ENCODE data around the gene S100A3. TPM values are rescaled to one million over a fixed set of nuclear protein-coding genes. Genes with fewer than 3 reads are reported as not detected.

Gene S100A3
- polyA plus RNA-seq, 1 donor (not counting 4 experiments of a cell fraction or from before 2014, with no cell fraction given): 15.1 TPM

DNA sequence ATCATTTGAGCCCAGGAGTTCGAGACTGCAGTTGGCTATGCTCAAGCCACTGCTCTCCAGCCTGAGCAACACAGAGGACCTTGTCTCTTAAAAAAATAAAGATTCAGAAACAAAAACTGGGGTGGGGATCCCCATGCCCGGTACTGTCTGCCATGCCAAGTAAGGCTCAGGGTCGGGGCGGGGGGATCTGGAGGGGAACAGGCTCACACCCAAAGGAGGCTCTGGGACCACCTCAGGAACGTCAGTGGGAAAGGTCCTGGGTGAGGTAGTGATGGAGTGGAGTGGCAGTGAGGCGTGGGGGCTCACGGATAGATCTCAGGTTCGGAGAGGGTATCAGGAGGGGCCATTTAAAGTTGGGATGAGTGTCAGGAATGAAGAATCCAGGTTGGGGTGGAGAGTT is 2.7 kb downstream of the S100A3 start:
- Histone ChIP-seq H2AFZ (ENCODE audit: control insufficient read depth, low read length) (no peak overlapping the region), H3K36me3 (ENCODE audit: control insufficient read depth in 2 of 2, extremely low read depth in 1 of 2, insufficient read depth in 2 of 2, low read length in 2 of 2) (peaks cover 1 to 11% of the 10 kb centered on the region in 2 experiments), H3K79me2 (ENCODE audit: control insufficient read depth, insufficient read depth, low read length) (no peaks in the 10 kb centered on the region), H3K4me3 (ENCODE audit: control insufficient read depth in 2 of 3, extremely low read depth in 1 of 3, insufficient read depth in 2 of 3, low read depth in 1 of 3, low read length in 3 of 3) (no peak overlapping the region), H3K4me2 (ENCODE audit: control insufficient read depth, extremely low read depth, insufficient read depth, low read depth, low read length) (no peak overlapping the region), H4K20me1 (ENCODE audit: control insufficient read depth, extremely low read depth, insufficient read depth, low read length) (no peaks in the 10 kb centered on the region), H3K9me1 (ENCODE audit: control insufficient read depth, extremely low read depth, insufficient read depth, low read length) (no peaks in the 10 kb centered on the region), H3K9me3 (ENCODE audit: control insufficient read depth, low read depth, low read length) (no peaks in the 10 kb centered on the region), H3K4me1 (ENCODE audit: control insufficient read depth, extremely low read depth, insufficient read depth, low read length) (peaks cover 64% of the 10 kb centered on the region), H3K27me3 (ENCODE audit: control insufficient read depth, extremely low read depth, insufficient read depth, low read length) (no peaks in the 10 kb centered on the region), H3K27ac (ENCODE audit: control insufficient read depth, insufficient read depth, low read length) (no peak overlapping the region), H3K9ac (ENCODE audit: control insufficient read depth, extremely low read depth, insufficient read depth, low read length) (no peak overlapping the region)
- TF ChIP-seq EZH2 (IDR thresholded peaks at IDR 0.05; ENCODE audit: low read length) (no peak), CTCF (optimal IDR thresholded peaks at IDR 0.05 in 1 of 3, IDR thresholded peaks at IDR 0.05 in 1 of 3, conservative IDR thresholded peaks at IDR 0.05 in 1 of 3; ENCODE audit: extremely low read depth in 1 of 3, insufficient read depth in 2 of 3, low read length in 3 of 3) (no peak)
- DNase-seq (ENCODE audit: low read depth, low spot score): no peak
- dilution Hi-C loops (cut with MboI; ENCODE audit: extremely low pct_ligation_motif_present, low sequenced_read_pairs): no loop called here
- FAIRE-seq: no peak

- peak; percentile 76 for FAIRE-seq
Measured at GRCh38 chr1:153545067-153546055, 3.7 kb downstream of the S100A3 start, which contains the start of gene S100A4. TSS of gene S100A4 (minus strand) at chr1:153545806. CDS start at chr1:153544794, 1,012 bp downstream.

More at GRCh38 chr1:153545067-153546055, 3.7 kb downstream of the S100A3 start, which contains the start of gene S100A4:
- peak within 1 kb of the TSS; percentile 60 for H3K4me2 ChIP-seq (ENCODE audit: control insufficient read depth, extremely low read depth, insufficient read depth, low read depth, low read length)
- no peaks in the 10 kb centered on the region for H3K79me2 ChIP-seq (ENCODE audit: control insufficient read depth, insufficient read depth, low read length)
- dilution Hi-C loops (cut with MboI; ENCODE audit: extremely low pct_ligation_motif_present, low sequenced_read_pairs): no loop called here
- H3K9me1 ChIP-seq (ENCODE audit: control insufficient read depth, extremely low read depth, insufficient read depth, low read length): no peaks in the 10 kb centered on the region
- peak within 1 kb of the TSS in 2 of 3 experiments; percentile 17 to 19 for H3K4me3 ChIP-seq (ENCODE audit: control insufficient read depth in 2 of 3, extremely low read depth in 1 of 3, insufficient read depth in 2 of 3, low read depth in 1 of 3, low read length in 3 of 3)
- H2AFZ ChIP-seq (ENCODE audit: control insufficient read depth, low read length): no peak within 1 kb of the TSS
- H3K9ac ChIP-seq (ENCODE audit: control insufficient read depth, extremely low read depth, insufficient read depth, low read length): peak within 1 kb of the TSS; percentile 55
- H4K20me1 ChIP-seq (ENCODE audit: control insufficient read depth, extremely low read depth, insufficient read depth, low read length): no peaks in the 10 kb centered on the region
- no peaks in the 10 kb centered on the region for H3K27me3 ChIP-seq (ENCODE audit: control insufficient read depth, extremely low read depth, insufficient read depth, low read length)
- H3K9me3 ChIP-seq (ENCODE audit: control insufficient read depth, low read depth, low read length): no peaks in the 10 kb centered on the region
- H3K27ac ChIP-seq (ENCODE audit: control insufficient read depth, insufficient read depth, low read length): peak within 1 kb of the TSS; percentile 69
- TF ChIP-seq CTCF (optimal IDR thresholded peaks at IDR 0.05 in 1 of 3, IDR thresholded peaks at IDR 0.05 in 1 of 3, conservative IDR thresholded peaks at IDR 0.05 in 1 of 3; ENCODE audit: extremely low read depth in 1 of 3, insufficient read depth in 2 of 3, low read length in 3 of 3): no peak
- TF ChIP-seq EZH2 (IDR thresholded peaks at IDR 0.05; ENCODE audit: low read length): no peak
- peaks cover 65% of the 10 kb centered on the region for H3K4me1 ChIP-seq (ENCODE audit: control insufficient read depth, extremely low read depth, insufficient read depth, low read length)
- DNase-seq (ENCODE audit: low read depth, low spot score): no peak
- H3K36me3 ChIP-seq (ENCODE audit: control insufficient read depth in 2 of 2, extremely low read depth in 1 of 2, insufficient read depth in 2 of 2, low read length in 2 of 2): peaks cover 1 to 11% of the 10 kb centered on the region in 2 experiments
